ENCODE measurements around the gene CPEB3.

GRCh38 chr10:92239600-92240288, 51.1 kb downstream of the CPEB3 start:
- TF ChIP-seq CTCF (IDR thresholded peaks at IDR 0.05), result no peak
- TF ChIP-seq POLR2A (IDR thresholded peaks at IDR 0.05), result no peak
